Measurements from ENCODE around the gene EPOP. TPM values are rescaled to one million over a fixed set of nuclear protein-coding genes. Genes with fewer than 3 reads are reported as not detected.

Gene EPOP
- total and polyA plus RNA-seq, 2 donors (not counting 3 experiments of a cell fraction or from before 2014, with no cell fraction given): 0.43 to 2.9 TPM

DNA sequence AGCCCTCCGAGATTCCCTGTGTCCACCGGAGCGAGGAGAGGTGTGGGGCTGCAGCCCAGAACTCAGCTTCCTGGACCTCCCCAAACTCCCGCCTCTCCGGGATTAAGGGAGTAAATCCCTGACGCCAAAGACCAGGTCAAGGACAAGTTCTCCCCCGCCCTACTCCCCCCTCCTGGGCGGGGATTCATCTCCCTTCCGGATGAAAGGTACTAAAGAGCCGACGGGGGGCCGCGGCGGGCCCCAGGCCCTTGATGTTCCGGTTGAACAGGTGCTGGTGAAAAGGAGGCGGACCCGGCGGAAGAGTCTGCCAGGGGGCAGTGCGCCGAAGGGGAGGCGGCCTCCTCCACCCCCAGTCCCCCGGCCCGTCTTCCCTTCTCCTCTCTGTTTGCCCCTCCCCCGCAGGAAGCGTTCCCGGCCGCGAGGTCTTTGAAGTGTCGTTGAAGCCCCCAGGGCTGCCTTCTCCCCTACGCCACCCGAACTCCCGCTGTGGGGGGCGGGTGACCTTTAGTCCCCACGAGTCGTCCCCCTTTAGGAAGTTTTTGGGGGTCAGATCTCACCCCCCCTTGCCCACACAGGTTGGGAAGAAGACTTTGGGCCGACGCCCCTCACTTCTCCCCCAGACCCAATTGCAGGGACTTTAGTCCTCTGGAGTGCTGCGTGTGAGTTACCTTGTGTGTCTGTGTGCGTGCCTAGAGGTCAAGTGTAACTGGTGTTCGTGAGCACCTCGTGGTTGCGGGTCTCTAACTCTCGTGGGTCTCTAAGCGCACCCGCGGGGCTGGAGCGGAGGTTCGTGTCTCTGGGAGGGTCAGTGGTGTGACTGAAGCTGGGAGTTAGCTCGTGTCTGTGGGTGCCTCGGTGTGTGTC is 29.2 kb upstream of the EPOP start:
- H3K4me3 ChIP-seq (replicated peaks in 1 of 3; ENCODE audit: insufficient read depth in 1 of 3, low read depth in 1 of 3, low read length in 3 of 3): peak overlapping the region; percentile 51 to 64 (median 59)
- ChIA-PET CTCF (interaction anchor here (0.9 to 3.8 kb wide), 10 partner anchors 7 to 165 kb away, joined by 3 to 39 read pairs (median 7); no protein-coding TSS in a partner anchor), POLR2A (interaction anchor here (0.6 to 1.5 kb wide), 2 partner anchors 15 to 16 kb away, joined by 3 to 5 read pairs; no protein-coding TSS in a partner anchor)
- peak; percentile 21 for DNase-seq (ENCODE audit: low read depth, low spot score)
- H4K20me1 ChIP-seq (replicated peaks; ENCODE audit: control insufficient read depth, extremely low read depth, insufficient read depth, low read length): no peaks in the 10 kb centered on the region
- TF ChIP-seq, protein P1, sequence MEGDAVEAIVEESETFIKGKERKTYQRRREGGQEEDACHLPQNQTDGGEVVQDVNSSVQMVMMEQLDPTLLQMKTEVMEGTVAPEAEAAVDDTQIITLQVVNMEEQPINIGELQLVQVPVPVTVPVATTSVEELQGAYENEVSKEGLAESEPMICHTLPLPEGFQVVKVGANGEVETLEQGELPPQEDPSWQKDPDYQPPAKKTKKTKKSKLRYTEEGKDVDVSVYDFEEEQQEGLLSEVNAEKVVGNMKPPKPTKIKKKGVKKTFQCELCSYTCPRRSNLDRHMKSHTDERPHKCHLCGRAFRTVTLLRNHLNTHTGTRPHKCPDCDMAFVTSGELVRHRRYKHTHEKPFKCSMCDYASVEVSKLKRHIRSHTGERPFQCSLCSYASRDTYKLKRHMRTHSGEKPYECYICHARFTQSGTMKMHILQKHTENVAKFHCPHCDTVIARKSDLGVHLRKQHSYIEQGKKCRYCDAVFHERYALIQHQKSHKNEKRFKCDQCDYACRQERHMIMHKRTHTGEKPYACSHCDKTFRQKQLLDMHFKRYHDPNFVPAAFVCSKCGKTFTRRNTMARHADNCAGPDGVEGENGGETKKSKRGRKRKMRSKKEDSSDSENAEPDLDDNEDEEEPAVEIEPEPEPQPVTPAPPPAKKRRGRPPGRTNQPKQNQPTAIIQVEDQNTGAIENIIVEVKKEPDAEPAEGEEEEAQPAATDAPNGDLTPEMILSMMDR (IDR thresholded peaks at IDR 0.05; ENCODE audit: extremely low read depth in 1 of 2, insufficient read depth in 1 of 2, low read depth in 1 of 2, low read length in 2 of 2): no peak
- TF ChIP-seq FOS (IDR thresholded peaks at IDR 0.05; ENCODE audit: borderline replicate concordance, insufficient read depth, low read length): no peak
- no peak for TF ChIP-seq GATA2 (IDR thresholded peaks at IDR 0.05; ENCODE audit: insufficient read depth, insufficient read length, low read depth, low read length)
- H3K9ac ChIP-seq (replicated peaks; ENCODE audit: extremely low read depth, insufficient read depth, low read length): peak overlapping the region; percentile 81
- peak overlapping the region; percentile 75 for H3K4me2 ChIP-seq (ENCODE audit: insufficient read depth, low read length)
- BruUV-seq (replicated peaks): no TSS peak
- FAIRE-seq: no peak
- H3K4me1 ChIP-seq (ENCODE audit: control insufficient read depth, extremely low read depth, insufficient read depth, low read length): peaks cover 44% of the 10 kb centered on the region
- dilution Hi-C loops (cut with MboI; ENCODE audit: extremely low pct_ligation_motif_present, low sequenced_read_pairs): no loop called here
- intact Hi-C loops (cut with micrococcal nuclease): loop anchor here (2.0 to 5.0 kb wide), 2 partner anchors 45 to 163 kb away; partner anchors contain the start of gene PCGF2
- H3K36me3 ChIP-seq (ENCODE audit: control insufficient read depth in 2 of 2, extremely low read depth in 1 of 2, insufficient read depth in 2 of 2, low read length in 2 of 2): peaks cover 0 to 5% of the 10 kb centered on the region in 2 experiments
- peak overlapping the region; percentile 6 for H2AFZ ChIP-seq (ENCODE audit: low read depth, low read length)
- peak overlapping the region; percentile 38 for H3K27ac ChIP-seq (ENCODE audit: insufficient read depth, low read depth, low read length)
- H3K9me1 ChIP-seq (replicated peaks; ENCODE audit: control insufficient read depth, extremely low read depth, insufficient read depth, low read length): no peaks in the 10 kb centered on the region
- no peaks in the 10 kb centered on the region for H3K9me3 ChIP-seq (replicated peaks; ENCODE audit: control insufficient read depth, insufficient read depth, low read length)
- peaks cover 16% of the 10 kb centered on the region for H3K79me2 ChIP-seq (ENCODE audit: control insufficient read depth, insufficient read depth, low read length)
- no peaks in the 10 kb centered on the region for H3K27me3 ChIP-seq (ENCODE audit: control insufficient read depth in 2 of 2, insufficient read depth in 2 of 2, low read length in 2 of 2)

Data from endothelial cell of umbilical vein (primary cell).